Stimulated activated CD8-positive, alpha-beta memory T cell treated with anti-CD3 and anti-CD28 coated beads, Interleukin-12 subunit alpha, Interleukin-12 subunit beta, amount 100 ng/mL, for 4 hours (primary cell): ENCODE results near the gene DLX2.
A peak's percentile ranks its signal among the peaks of the same experiment; 100 is the strongest.
"Not testable (repeated sequence)": the region's sequence is repeated elsewhere in the genome, so short reads cannot be mapped to it uniquely, and the experiment has no call there.

Experiments used
- DNase-seq: peaks from one replicate; pipeline ENCODE4 v3.0.0-alpha.2; 2020; ENCODE audit warnings: low read depth

DLX2 gene

DNA sequence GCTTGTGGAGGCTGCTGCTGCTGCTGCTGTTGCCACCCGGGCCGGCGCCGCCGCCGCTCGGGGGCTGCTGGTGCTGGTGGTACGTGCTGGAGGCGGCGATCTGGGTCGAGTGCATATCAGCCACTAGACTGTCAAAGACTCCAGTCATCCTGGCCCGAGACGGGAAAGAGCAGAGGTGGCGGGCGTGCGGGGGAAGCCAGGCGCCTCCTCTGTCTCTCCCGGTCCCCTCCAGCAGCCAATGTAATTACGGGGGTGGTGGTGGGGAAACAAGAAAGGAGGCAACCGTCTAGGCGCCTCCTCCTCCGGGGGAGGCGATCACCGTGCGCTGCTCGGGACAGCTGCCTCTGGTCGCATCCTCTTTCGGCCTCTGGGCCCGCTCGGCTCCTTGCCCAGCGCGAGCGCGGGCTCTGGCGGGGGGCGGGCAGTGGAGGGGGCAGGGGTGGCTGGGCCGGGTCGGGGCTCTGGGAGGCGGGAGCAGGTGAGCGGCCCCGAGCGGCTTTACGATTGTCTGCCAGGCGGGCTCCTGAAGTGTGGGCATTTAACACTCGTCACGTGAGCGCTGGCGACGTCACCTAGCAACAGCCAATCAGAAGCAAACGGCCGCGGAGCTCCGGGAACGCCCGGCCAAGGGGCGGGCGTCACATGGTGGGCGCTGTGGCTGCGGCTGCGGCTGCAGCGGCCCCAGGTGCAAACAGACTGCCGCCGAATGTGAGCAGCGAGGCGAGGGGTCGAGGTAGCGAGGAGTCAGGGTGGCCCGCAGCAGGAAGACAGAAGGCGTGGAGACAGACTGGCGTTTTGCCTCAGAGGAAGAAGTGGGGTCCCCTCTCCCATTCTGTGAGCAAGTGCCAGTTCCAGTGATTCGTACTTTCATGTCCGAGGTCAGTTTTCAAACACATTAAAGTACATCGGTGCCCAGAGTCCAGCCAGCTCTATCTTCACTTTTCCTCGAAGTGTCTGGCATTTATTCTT lies at the start of gene DLX2:
Gene DLX2, minus strand, starts transcription at position 510 of the 969 bp plus-strand sequence. Its CDS starts 362 bp downstream, at position 148.
- DNase-seq = peak; percentile 47

DNA sequence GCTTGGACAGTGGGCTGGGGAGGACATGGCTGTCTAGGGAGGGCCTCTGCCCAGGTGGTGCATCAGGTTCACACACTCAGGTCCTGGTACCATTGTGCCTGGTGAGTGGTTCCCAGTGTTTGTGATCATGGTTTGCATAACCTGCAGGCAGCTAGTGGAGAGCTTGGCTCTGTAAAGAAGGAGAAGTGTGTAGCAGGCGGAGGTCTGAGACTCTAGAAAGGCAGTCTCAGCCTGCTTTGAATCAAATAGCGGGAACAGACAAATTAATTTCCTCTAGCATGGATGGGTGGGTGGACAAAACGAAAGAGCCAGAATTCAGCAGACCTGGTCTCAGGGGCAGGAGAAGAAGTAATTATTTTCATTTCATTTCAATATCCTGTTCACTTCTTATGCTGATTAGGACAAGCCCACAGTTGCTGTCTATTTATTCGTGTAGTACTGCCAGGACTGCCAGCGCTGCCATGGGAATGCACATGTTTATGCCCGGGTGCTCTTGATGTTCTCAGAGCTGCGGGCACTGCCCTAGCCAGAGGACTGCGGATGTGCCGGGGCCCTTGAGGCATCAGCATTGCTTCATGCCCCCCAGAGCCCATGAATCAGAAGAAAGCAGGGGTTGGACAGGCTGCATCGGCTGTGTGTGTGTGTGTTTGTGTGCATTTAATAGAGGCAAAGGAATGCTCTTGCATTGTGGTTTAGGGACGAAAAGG lies 45.4 kb upstream of the DLX2 start:
- no peak for DNase-seq

DNA sequence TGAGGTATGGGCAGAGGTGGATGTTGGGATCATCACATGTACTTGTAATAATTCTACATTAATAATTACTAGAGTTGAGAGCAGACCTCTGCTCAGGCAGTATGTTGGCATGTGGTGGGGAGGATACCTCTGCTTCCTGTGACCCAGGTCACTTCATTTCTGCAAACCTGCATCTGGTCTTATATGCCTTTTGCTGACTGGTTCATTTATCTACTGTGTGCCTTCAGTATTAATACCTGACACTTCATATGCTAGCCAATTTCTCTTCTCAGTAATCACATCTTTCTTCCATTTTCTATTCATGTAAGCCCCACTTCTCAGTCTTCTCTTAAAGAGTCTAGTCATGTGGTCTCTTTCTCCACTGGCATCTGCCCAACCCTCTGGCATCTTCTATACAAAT lies 41.1 kb upstream of the DLX2 start:
- no peak for DNase-seq

DNA sequence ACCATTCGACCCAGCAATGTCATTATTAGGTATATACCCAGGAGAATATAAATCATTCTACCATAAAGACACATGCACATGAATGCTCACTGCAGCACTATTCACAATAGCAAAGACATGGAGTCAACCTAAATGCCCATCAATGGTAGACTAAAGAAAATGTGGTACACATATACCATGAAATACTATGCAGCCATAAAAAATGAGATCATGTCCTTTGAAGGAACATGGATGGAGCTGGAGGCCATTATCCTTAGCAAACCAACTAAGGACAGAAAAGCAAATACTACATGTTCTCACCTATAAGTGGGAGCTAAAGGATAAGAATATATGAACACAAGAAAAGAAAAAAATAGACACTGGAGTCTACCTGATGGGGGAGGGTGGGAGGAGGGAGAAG lies 36.0 kb upstream of the DLX2 start:
- DNase-seq = not testable (repeated sequence)

DNA sequence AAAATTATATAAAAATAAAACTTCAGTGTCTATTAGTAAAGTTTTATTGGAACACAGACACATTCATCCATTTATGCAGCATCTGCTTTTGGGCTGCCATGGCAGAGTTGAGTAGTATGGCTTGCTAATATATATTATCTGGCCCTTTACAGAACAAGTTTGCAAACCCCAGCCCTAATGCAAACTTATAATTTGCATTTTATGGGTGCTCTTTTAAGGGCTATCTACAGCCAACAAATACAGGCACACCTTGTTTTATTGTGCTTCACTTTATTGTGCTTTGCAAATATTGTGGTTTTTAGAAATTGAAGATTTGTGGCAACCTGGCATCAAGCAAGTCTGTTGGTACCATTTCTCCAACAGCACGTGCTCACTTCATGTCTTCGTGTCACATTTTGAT lies 35.2 kb upstream of the DLX2 start:
- no peak for DNase-seq

DNA sequence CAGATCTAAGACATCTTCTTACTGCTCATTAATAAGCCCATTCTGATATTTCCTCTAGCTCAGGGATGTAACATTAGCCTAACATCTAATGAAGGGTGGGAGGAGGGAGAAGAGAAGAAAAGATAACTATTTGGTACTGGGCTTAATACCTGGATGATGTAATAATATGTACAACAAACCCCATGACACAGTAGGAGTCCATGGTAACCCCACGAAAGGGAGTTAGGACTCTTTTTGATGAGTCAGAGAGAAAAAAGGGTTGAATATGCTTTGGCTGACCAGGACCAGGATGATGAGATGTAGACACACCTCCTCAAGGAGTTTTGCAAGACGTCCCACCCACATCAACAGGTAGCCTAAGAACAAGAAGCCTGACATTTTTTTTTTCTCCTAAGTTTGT lies 34.4 kb upstream of the DLX2 start:
- DNase-seq = no peak

DNA sequence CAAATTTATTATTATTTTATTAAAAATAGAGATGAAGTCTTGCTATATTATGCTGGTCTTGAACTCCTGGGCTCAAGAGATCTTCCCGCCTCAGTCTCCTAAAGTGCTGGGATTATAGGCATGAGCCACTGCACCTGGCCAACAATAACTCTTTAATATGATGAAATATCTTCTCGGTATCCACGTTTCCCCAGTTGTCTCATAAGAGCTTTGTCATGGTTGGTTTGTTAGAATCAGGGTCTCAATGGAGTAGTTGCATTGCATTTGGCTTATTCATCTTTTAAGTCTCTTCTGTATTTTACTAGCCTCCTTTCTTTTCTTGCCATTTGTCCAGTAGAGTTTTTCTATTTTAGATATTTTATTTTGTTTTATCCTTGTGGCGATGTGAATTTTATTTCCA lies 32.7 kb upstream of the DLX2 start:
- no peak for DNase-seq

DNA sequence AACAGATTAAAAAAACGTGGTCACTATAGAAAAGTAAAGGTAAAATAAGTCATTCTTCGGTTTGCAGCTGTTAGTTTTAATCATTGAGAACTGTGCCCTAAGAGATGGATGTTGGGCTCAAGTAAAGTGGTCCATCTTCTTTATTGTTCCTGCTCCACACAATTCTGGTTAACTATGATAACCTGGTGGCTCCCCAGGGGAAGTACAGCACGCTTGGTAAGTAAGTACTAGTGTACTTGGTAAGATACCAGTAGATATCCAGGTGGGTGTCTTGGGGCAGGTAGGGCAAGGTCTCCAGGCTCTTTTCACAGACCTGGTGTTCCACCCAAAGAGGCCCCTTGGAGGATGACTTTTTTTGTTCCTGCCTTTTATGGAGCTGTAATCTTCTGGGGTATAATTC lies 31.6 kb upstream of the DLX2 start:
- DNase-seq = no peak

DNA sequence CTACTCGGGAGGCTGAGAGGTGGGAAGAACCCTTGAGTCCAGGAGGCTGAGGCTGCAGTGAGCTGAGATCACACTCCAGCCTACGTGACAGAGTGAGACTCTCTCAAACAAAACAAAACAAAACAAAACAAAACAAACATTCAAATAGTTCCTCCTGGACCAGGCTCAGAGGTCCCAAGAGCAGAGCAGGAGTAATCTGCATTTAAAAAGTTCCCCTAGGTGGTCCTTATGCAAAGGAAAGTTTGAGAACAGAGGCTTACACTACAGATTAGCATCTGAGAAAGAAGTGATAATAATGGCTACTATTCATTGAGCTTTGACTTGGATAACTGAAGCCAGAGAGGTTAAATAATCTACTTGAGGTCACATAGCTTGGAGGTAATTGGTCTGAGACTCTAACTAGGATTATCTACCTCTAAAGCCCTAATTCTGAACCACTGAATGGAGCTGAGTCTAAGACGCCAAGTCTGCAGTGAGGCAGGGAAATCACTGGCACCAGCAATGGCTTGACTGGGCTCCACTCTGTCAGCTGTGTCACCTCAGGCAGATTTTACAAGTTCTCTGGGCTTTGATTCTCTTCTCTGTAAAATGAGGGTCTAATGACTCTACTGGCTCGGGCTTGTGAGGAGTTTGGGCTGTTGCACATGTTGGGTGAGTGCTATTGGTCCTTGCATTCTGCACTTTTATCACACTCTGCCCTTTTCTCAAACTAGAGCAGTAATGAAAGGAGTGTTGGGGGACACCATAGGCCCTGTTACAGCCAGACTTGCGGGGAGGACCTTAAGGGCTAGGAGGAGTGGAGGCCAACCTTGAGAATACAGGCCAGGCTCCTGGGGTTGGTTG lies 29.2 kb upstream of the DLX2 start:
- DNase-seq = no peak

DNA sequence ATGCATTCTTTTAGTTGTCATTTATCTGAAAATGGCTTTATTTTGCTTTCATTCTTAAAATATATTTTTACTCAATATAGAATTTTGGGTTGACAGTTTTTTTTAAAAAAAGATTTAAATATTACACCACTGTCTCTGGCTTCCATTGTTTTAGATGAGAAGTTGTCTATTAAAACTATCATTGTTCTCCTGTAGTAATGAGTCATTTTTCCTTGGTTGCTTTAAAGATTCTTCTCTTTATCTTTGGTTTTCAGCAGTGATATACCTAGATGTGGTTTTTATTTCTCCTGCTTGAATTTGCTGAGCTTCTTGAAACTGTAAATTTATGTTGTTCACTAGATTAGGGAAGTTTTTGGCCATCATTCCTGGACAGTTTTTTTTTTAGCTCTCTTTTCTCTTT lies 26.7 kb upstream of the DLX2 start:
- no peak for DNase-seq

DNA sequence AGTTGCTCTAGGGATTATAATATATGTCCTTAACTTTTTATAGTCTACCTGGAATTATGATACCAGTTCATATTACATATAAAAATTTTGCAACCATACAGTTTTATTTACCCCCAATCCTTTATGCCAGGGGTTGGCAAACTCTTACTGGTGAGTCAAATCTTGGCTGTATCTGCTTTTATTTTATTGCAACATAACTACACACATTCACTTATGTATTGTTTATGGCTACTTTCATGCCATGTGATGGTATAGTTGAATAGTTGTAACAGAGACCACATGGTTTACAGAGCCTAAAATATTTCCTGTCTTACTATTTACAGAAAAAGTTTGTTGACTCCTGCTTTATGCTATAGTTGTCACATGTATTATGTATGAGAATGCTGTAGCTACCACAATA lies 25.8 kb upstream of the DLX2 start:
- DNase-seq = no peak

DNA sequence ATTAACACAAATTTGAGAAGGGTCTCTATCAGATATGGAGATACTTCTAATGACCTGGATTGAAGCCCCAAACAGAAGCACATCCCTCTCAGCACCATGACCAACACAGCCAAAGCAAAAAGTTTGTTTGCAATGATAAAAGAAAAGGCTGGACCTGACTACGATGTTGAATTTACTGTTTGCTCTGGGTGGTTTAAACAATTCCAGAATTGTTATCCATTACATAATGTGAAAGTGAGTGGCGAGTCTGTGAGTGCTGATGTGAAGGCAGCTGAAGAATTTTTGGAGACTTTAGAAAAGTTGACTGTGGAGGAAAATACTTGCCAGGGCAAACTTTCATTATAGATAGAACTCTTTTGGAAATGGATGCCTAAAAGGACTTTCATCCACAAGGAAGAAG lies 17.4 kb upstream of the DLX2 start:
- DNase-seq = no peak

DNA sequence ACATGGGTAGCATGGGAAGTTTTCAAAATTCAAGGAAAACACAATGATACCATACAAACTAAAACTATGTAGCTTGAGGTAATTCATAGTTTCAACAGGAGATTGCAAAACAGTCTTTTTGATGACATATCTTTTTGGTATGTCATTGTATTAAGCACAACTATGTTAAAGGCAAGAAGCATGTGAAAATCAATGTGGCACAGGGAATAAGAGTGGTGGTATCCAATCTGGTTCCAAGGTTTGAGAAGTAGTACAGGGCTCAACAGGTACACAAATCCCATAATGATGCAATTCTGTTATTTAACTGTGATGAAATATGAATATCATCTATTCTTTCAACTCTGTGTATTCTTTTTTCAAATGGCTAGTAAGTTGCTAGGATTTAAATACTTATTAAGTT lies 16.4 kb upstream of the DLX2 start:
- no peak for DNase-seq

DNA sequence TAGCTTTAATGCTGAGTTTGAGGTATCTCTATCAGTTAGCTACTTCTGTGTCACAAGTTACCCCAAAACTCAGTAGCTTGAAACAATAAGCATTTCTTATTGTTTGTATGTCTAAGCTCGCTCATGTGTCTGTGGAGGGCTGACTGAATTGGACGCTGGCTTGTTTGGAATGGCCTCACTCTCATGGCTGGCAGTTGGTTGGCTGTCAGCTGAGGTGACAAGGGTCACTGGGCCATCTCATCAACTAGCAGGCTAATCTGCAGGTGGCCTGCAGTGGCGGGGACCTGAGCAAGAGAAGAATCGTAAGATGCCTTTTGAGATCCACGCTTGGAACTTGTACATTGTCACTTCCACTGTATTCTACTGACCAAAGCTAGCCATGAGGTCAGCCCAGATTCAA lies 13.4 kb upstream of the DLX2 start:
- no peak for DNase-seq

DNA sequence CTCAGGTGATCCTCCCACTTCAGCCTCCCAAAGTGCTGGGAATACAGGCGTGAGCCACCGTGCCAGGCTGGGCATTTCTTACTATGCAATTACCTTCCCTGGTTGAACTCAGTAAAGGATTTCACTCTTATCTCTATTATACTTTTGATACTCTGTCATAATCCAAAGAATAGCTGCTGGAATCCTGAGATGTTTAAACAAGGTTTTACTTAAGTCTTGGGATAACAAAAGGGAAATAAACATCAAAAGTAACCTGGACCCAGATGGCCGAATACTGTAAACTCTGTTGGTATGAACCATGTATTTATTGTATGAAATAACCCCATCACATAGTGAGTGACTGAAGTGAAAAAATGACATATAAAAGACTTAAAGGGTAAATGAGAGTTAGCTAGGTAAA lies 11.9 kb upstream of the DLX2 start:
- DNase-seq = no peak

DNA sequence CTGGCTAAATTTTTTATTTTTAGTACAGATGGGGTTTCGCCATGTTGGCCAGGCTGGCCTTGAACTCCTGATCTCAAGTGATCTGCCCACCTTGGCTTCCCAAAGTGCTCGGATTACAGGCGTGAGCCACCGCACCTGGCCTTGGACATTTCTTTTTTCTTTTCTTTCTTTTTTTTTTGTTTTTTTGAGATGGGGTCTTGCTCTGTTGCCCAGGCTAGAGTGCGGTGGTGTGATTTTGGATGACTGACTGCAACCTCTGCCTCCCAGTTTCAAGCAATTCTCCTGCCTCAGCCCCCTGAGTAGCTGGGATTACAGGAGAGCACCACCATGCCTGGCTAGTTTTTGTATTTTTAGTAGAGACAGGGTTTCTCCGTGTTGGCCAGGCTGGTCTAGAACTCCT lies 11.5 kb upstream of the DLX2 start:
- not testable (repeated sequence) for DNase-seq

DNA sequence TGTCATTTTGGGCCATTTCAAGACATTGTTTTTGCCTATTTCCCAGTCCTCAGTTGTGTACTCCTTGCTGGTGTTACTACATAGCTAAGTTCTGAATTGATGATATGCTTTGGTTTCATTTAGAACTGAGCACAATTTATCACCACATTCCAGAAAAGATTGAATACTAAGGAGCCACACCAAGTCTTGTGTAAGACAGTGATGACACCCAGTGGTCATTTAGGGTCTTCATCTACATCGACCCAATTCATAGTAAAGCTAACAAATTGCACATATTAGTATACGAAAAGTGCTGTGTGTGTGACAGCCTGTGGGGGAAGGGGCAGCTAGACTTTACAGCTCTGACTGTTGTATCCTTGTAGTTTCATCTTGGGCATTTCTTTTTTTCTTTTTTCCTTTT lies 10.9 kb upstream of the DLX2 start:
- DNase-seq = no peak

DNA sequence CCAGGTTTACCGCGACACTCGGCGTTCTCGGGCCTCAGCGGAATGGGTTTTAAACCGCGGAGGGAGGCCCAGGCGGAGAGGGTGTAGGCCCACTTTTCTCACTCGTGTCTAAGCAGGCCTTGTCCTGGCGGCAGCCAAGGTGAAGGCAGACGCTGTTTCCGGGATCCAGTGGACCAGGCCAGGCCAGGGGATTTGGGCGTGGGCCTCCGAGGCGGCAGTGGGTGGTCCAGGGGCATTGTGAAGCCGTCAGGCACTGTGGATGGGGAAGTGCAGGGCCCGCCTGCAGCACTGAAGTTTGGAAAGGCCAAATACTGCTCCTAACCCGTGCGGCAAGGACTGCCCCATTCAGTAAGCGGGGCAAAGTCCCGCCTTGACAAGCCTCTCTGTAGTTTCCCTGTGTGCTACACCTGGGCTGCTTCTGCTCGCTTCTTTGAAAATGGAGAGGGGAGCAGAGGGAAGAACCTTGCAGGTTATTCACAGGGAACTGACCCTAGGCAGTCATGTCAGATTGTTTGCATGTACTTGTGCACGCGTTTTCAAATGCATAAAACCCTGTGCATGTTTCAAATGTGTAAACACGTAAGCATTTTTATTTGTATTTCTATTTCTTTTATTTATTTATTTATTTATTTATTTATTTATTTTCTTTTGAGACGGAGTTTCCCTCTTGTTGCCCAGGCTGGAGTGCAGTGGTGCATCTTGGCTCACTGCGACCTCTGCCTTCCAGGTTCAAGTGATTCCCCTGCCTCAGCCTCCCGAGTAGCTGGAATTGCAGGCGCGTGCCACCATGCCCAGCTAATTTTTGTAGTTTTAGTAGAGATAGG lies 7.5 kb upstream of the DLX2 start:
- no peak for DNase-seq

DNA sequence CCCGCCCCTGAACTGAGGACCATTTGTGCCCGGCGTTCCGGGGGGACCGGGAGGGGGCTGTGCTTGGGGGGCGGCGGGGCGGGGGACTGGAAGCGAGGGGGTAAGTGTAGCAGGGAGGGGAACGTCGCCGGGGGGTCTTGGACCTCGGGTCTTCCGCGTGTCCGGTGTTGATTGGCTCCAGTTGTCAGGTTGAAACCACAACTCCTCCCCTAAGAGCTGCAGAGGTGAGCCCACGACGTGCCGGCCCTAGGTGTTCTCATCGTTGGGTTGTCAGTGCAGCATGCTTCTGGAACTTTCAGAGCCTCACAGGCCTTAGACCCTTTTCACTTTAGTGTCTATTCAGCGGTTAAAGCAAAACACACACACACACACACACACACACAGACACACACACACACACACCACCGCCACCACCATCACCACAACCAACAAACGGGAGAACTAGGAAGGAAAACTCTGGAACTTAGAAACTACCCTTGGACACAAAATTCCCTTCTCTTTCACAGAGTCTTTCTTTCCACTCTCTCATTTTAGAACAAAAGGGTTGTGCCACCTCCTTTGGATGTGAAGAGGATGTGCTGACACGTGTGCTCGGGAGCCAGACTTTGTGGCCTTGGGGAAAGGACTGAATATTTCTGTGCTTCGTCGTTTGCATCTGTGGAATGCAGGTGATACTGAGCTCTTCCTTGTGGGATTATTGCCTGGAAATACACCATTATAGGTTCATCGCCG lies 6.7 kb upstream of the DLX2 start:
- DNase-seq = no peak

DNA sequence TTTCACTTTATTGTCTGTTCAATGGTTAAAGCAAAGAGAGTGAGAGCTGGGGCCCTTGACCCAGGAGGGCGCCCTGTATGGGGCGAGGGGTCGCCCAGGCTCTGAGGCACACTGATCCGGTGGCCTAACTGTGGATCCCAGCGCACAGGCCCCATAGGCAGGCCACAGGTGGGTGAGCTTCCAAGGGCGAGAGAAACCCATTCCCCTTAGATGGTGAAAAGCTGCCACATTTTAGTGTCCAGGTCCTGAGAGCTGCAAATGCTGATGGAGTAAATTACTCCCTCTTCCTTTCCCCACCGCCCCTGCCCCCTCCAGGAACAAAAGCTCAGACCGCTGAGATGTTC lies 5.9 kb upstream of the DLX2 start:
- DNase-seq = no peak
